Measurements from ENCODE around the gene RNF113A.

GRCh38 chrX:119833905-119834304 lies 37.6 kb downstream of the RNF113A start:
- TF ChIP-seq POLR2AphosphoS5 (IDR thresholded peaks at IDR 0.05) (no peak), POLR2A (IDR thresholded peaks at IDR 0.05) (no peak)
